T-cell (primary cell): ENCODE results near the gene EPN3. TPM values are rescaled to one million over a fixed set of nuclear protein-coding genes. Genes with fewer than 3 reads are reported as not detected.

Source experiments
- ATAC-seq, 4 experiments: fragments of 200-7000 bp in 3 of 4; fragments of 150-1000 bp in 1 of 4; cut with Tn5 transposase; replicated peaks in 1 of 4; 1 replicate in 3 of 4; 2 replicates in 1 of 4; pipeline ENCODE4 v1.10.0; 2021; ENCODE audit warnings: moderate library complexity in 3 of 4, mild to moderate bottlenecking in 2 of 4, moderate number of reproducible peaks in 1 of 4
- CTCF ChIA-PET, 2 donors: fragments of 300-600 bp; sonication (Branson Sonifier 250); formaldehyde crosslinking; loops; one replicate each; lab custom pipeline; 2022; ENCODE audit warnings: antibody characterized with exemption in 2 of 2; lab: Charles Lee
- POLR2A ChIA-PET, 2 donors: fragments of 300-600 bp; sonication (Branson Sonifier 250); formaldehyde crosslinking; loops; one replicate each; lab custom pipeline; 2022; ENCODE audit warnings: antibody characterized with exemption in 2 of 2; lab: Charles Lee
- DNase-seq, 35 experiments: peaks; one replicate each; pipeline versions ENCODE4 v3.0.0 to v3.0.0-alpha.2; 2013 to 2023
- H3K27ac ChIP-seq: one replicate; pipeline ENCODE4 v1.5.1; 2013; ENCODE audit warnings: low read length
- H3K27me3 ChIP-seq, 2 experiments: replicated peaks in 1 of 2; 1 replicate in 1 of 2; 2 replicates in 1 of 2; pipeline versions ENCODE4 v1.6.1 to v1.7.0; 2013; ENCODE audit warnings: low read length in 1 of 2, mixed read lengths in 1 of 2; ENCODE audit not compliant: control insufficient read depth in 2 of 2, insufficient read depth in 2 of 2; ENCODE audit errors: extremely low read depth in 1 of 2
- H3K36me3 ChIP-seq, 2 donors: 1 replicate in 1 of 2; 2 replicates in 1 of 2; pipeline versions ENCODE4 v1.6.1 to v1.7.0; 2013; ENCODE audit warnings: low read length in 1 of 2; ENCODE audit not compliant: control insufficient read depth in 2 of 2, insufficient read depth in 1 of 2; ENCODE audit errors: extremely low read depth in 1 of 2
- H3K4me1 ChIP-seq, 2 experiments: 1 replicate in 1 of 2; 2 replicates in 1 of 2; pipeline versions ENCODE4 v1.6.1 to v1.7.0; 2013; ENCODE audit warnings: low read length in 2 of 2, mixed read lengths in 1 of 2; ENCODE audit not compliant: insufficient read depth in 2 of 2, control insufficient read depth in 1 of 2; ENCODE audit errors: extremely low read depth in 1 of 2
- H3K4me3 ChIP-seq, 2 donors: 1 replicate in 1 of 2; 2 replicates in 1 of 2; pipeline versions ENCODE4 v1.5.1 to v1.7.0; 2013; ENCODE audit warnings: mild to moderate bottlenecking in 2 of 2, low read length in 1 of 2, moderate library complexity in 1 of 2; ENCODE audit not compliant: control insufficient read depth in 1 of 2; ENCODE audit errors: extremely low read depth in 1 of 2
- H3K9me3 ChIP-seq: 2 replicates; pipeline ENCODE4 v1.7.0; 2013
- H3K27ac Mint-ChIP-seq, 2 donors: one replicate each; pipeline ENCODE4 v1.8.0; 2020 to 2021; ENCODE audit warnings: mild to moderate bottlenecking in 2 of 2, mixed read lengths in 2 of 2
- H3K27me3 Mint-ChIP-seq, 2 donors: one replicate each; pipeline ENCODE4 v1.8.0; 2021 to 2022; ENCODE audit warnings: mixed read lengths in 2 of 2
- H3K36me3 Mint-ChIP-seq: one replicate; pipeline ENCODE4 v1.8.0; 2021; ENCODE audit warnings: mixed read lengths
- H3K4me1 Mint-ChIP-seq, 3 donors: one replicate each; pipeline ENCODE4 v1.8.0; 2020 to 2022; ENCODE audit warnings: mixed read lengths in 3 of 3, mild to moderate bottlenecking in 1 of 3
- H3K4me3 Mint-ChIP-seq, 3 donors: one replicate each; pipeline ENCODE4 v1.8.0; 2020 to 2022; ENCODE audit warnings: mild to moderate bottlenecking in 3 of 3, mixed read lengths in 3 of 3, moderate library complexity in 3 of 3
- H3K9me3 Mint-ChIP-seq, 3 donors: one replicate each; pipeline ENCODE4 v1.8.0; 2020 to 2022; ENCODE audit warnings: mixed read lengths in 3 of 3
- WGBS: methylation state at CpG from one replicate; pipeline ENCODE4 v1.1.5; 2013; ENCODE audit warnings: missing lambda C conversion rate; ENCODE audit not compliant: insufficient coverage; 5-methylcytosine and 5-hydroxymethylcytosine counted together
- total RNA-seq, 35 experiments: library from RNA in 6 of 35; stranded (reverse) in 6 of 35; fragments of 120-200 nt in 1 of 35; gene quantifications; one replicate each; pipeline versions ENCODE4 v1.2.1 to v1.2.4 and lab custom pipeline; 2013 to 2026

EPN3 gene
- total RNA-seq, 5 donors from 2014 or later (not counting 1 experiment from before 2014, with no cell fraction given): 0.08 to 0.44 TPM; not detected in 3

DNA sequence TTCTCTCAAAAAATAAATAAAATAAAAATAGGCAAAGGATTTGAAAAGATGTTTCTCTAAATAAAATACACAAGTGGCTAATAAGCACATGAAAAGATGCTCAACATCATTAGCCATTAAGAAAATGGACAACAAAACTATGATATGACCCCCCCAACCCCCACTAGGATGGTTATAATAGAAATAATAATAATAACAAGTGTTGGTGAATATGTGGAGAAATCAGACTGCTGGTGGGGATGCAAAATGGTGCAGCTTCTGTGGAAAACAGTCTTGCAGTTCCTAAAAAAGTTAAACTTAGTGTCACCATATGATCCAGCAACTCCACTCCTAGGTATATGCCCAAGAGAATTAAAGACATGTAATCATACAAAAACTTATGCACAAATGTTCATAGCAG, 33.3 kb upstream of the EPN3 start:
- H3K9me3 Mint-ChIP-seq: no peaks in the 10 kb centered on the region
- no peaks in the 10 kb centered on the region for H3K9me3 ChIP-seq
- H3K36me3 Mint-ChIP-seq: no peaks in the 10 kb centered on the region
- H3K27ac Mint-ChIP-seq: no peak overlapping the region
- ChIA-PET CTCF (no interaction called here), POLR2A (no interaction called here)
- peaks cover 0 to 2% of the 10 kb centered on the region in 2 donors for H3K27me3 Mint-ChIP-seq
- no peak overlapping the region for H3K4me3 ChIP-seq
- peaks cover 0 to 15% of the 10 kb centered on the region in 2 experiments for H3K27me3 ChIP-seq
- peaks cover 0 to 2% of the 10 kb centered on the region in 2 experiments for H3K4me1 ChIP-seq
- no peaks in the 10 kb centered on the region for H3K36me3 ChIP-seq
- no peak overlapping the region for H3K4me3 Mint-ChIP-seq
- DNase-seq (no peak), ATAC-seq (no peak)
- H3K4me1 Mint-ChIP-seq: peaks cover 0 to 8% (median 7%) of the 10 kb centered on the region in 3 donors
- H3K27ac ChIP-seq: no peak overlapping the region

- no peaks in the 10 kb centered on the region for H3K36me3 Mint-ChIP-seq
- H3K4me3 ChIP-seq: no peak overlapping the region
- peaks cover 0 to 2% of the 10 kb centered on the region in 2 donors for H3K27me3 Mint-ChIP-seq
- ATAC-seq: no peak
- H3K4me3 Mint-ChIP-seq: no peak overlapping the region
- H3K27ac ChIP-seq: no peak overlapping the region
- WGBS: 100% methylated on average over 2 of the region's 2 CpGs
- H3K4me1 ChIP-seq: peaks cover 0 to 4% of the 10 kb centered on the region in 2 experiments
- no peaks in the 10 kb centered on the region for H3K36me3 ChIP-seq
- CTCF ChIA-PET: interaction anchor here in 1 of 2 donors (0.7 kb wide), 1 partner anchor 21 kb away, joined by 3 read pairs; no protein-coding TSS in a partner anchor
- no peaks in the 10 kb centered on the region for H3K9me3 Mint-ChIP-seq
- POLR2A ChIA-PET: no interaction called here
- peaks cover 0 to 15% of the 10 kb centered on the region in 2 experiments for H3K27me3 ChIP-seq
- no peak for DNase-seq
- H3K4me1 Mint-ChIP-seq: peaks cover 2 to 10% (median 8%) of the 10 kb centered on the region in 3 donors
- H3K27ac Mint-ChIP-seq: no peak overlapping the region
- H3K9me3 ChIP-seq: no peaks in the 10 kb centered on the region
These were observed 32.8 kb upstream of the EPN3 start for GRCh38 chr17:50499721-50500120.

GRCh38 chr17:50501054-50501453, 31.5 kb upstream of the EPN3 start:
- no peak overlapping the region for H3K4me3 ChIP-seq
- Mint-ChIP-seq H3K27ac (no peak overlapping the region), H3K27me3 (peaks cover 0 to 2% of the 10 kb centered on the region in 2 donors), H3K4me1 (peaks cover 4 to 14% (median 8%) of the 10 kb centered on the region in 3 donors), H3K9me3 (no peaks in the 10 kb centered on the region), H3K4me3 (no peak overlapping the region), H3K36me3 (no peaks in the 10 kb centered on the region)
- H3K27ac ChIP-seq: no peak overlapping the region
- ATAC-seq (no peak), DNase-seq (peak in 6 of 35 experiments; percentile 16 to 45 (median 20))
- CTCF ChIA-PET: interaction anchor here (0.6 to 1.0 kb wide), 6 partner anchors 32 to 387 kb away, joined by 3 read pairs; partner anchors contain the start of gene CHAD (in 1 of the 2)
- H3K27me3 ChIP-seq: peaks cover 0 to 4% of the 10 kb centered on the region in 2 experiments
- H3K36me3 ChIP-seq: no peaks in the 10 kb centered on the region
- H3K4me1 ChIP-seq: peaks cover 0 to 4% of the 10 kb centered on the region in 2 experiments
- POLR2A ChIA-PET: no interaction called here
- H3K9me3 ChIP-seq: no peaks in the 10 kb centered on the region
- WGBS: 29% methylated on average over 2 of the region's 5 CpGs

DNA sequence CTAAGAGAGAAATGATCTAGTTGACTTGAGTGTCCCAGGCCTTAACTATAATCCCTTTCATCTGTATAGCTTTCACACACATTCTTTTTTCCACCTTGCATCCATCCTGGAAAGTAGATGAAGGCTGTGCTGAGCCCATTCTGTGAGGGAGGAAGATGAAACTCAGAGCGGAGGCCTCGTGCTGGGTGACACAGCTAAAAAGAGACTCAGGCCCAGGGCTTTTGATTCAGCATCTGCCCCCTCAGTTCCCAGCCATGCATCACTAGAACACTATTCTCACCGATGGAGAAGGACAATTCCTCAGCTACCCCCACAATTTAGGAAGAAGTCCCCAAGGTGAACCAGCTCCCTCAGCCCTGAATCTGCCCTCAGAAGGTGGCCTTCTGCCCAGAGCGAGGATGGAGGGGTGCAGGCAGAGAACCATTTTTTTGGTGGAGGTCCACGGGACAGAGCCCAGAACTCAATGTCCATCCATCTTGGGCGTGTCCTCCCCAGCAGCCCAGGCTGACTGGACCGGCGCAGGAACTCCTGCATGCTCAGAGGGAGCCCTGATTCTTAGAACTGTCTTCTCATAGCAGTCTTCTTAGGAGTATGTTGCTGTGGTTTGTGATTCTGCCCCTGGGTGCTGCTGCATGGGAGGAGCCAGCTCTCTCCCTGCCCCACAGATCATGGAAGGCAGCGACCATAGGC, 30.1 kb upstream of the EPN3 start:
- H3K27me3 ChIP-seq: peaks cover 0 to 4% of the 10 kb centered on the region in 2 experiments
- ATAC-seq: no peak
- Mint-ChIP-seq H3K9me3 (no peaks in the 10 kb centered on the region), H3K4me1 (peaks cover 4 to 14% (median 9%) of the 10 kb centered on the region in 3 donors), H3K36me3 (no peaks in the 10 kb centered on the region), H3K27ac (no peak overlapping the region), H3K4me3 (no peak overlapping the region), H3K27me3 (no peaks in the 10 kb centered on the region)
- no peak overlapping the region for H3K27ac ChIP-seq
- DNase-seq: no peak
- no peak overlapping the region for H3K4me3 ChIP-seq
- 85% methylated on average over 6 of the region's 9 CpGs for WGBS
- ChIA-PET POLR2A (no interaction called here), CTCF (no interaction called here)
- H3K4me1 ChIP-seq: peaks cover under 1 to 4% of the 10 kb centered on the region in 2 experiments
- H3K9me3 ChIP-seq: no peaks in the 10 kb centered on the region
- H3K36me3 ChIP-seq: no peaks in the 10 kb centered on the region

DNA sequence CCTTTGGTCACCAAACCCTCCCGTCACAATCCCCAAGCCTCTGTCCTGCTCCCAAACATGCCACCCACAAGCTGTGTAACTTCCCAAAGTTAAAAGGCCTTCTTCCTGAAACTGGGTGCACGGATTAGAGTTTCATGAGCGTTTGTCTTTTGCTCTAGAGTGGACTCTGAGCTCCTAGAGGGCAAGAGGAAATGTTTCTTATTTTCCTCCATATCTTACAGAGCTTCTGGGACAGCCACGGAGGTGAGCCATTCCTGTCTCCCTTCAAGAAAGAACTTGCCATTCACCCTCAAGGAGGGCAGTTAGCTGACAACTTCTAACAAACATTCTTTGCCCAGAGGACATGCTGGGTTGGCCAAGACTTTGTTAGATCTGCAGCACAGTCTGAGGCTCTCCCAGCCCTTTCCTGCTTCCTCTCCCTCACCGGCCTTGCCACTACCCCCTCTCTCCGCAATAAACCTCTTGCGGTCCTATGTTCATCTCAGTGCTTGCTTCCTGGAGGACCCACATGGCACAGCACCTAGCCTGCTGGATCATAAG, 26.9 kb upstream of the EPN3 start:
- Mint-ChIP-seq H3K4me3 (no peak overlapping the region), H3K36me3 (no peaks in the 10 kb centered on the region), H3K9me3 (no peaks in the 10 kb centered on the region), H3K4me1 (peaks cover 15 to 38% (median 21%) of the 10 kb centered on the region in 3 donors), H3K27me3 (no peaks in the 10 kb centered on the region), H3K27ac (peak overlapping the region in 1 of 2 donors; percentile 16)
- Histone ChIP-seq H3K27me3 (peaks cover 0 to 14% of the 10 kb centered on the region in 2 experiments), H3K4me1 (peaks cover 7 to 16% of the 10 kb centered on the region in 2 experiments), H3K4me3 (no peak overlapping the region), H3K27ac (no peak overlapping the region), H3K36me3 (no peaks in the 10 kb centered on the region), H3K9me3 (no peaks in the 10 kb centered on the region)
- WGBS: 76% methylated on average over 3 of the region's 7 CpGs
- ATAC-seq (no peak), DNase-seq (no peak)
- ChIA-PET POLR2A (no interaction called here), CTCF (interaction anchor here (0.6 to 2.0 kb wide), 2 partner anchors 26 to 29 kb away, joined by 3 to 6 read pairs; no protein-coding TSS in a partner anchor)

DNA sequence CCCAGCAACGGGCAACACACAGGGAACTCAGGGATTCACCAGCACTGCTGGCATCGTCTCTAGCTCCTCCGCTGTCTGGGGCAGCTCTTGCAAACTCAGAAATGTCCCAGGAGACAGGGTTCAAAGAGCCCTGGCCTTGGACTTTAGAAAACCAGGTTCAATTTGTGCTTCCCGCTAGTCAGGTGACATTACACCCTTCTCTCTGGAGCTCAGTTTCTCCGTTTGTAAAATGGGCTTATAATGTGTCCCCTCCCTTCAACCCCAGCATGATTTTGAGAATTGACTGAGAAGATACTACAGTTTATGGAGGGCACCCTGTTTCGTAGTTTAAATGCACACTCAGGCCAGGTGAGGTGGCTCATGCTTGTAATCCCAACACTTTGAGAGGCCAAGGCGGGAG, 26.2 kb upstream of the EPN3 start:
- H3K27ac Mint-ChIP-seq: no peak overlapping the region
- no peaks in the 10 kb centered on the region for H3K36me3 ChIP-seq
- no peaks in the 10 kb centered on the region for H3K9me3 ChIP-seq
- no peak overlapping the region for H3K4me3 Mint-ChIP-seq
- peaks cover 9 to 20% of the 10 kb centered on the region in 2 experiments for H3K4me1 ChIP-seq
- POLR2A ChIA-PET: no interaction called here
- H3K4me3 ChIP-seq: no peak overlapping the region
- no peaks in the 10 kb centered on the region for H3K27me3 Mint-ChIP-seq
- CTCF ChIA-PET: interaction anchor here in 1 of 2 donors (1.2 kb wide), 1 partner anchor 86 kb away, joined by 4 read pairs; no protein-coding TSS in a partner anchor
- no peak for DNase-seq
- no peaks in the 10 kb centered on the region for H3K36me3 Mint-ChIP-seq
- H3K27me3 ChIP-seq: peaks cover 0 to 14% of the 10 kb centered on the region in 2 experiments
- WGBS: 83% methylated on average over 4 of the region's 7 CpGs
- no peak overlapping the region for H3K27ac ChIP-seq
- no peaks in the 10 kb centered on the region for H3K9me3 Mint-ChIP-seq
- no peak for ATAC-seq
- peaks cover 21 to 45% (median 23%) of the 10 kb centered on the region in 3 donors for H3K4me1 Mint-ChIP-seq
